ENCODE results near the gene DNAJC16.
"Not testable (repeated sequence)": the region's sequence is repeated elsewhere in the genome, so short reads cannot be mapped to it uniquely, and the experiment has no call there.

DNAJC16 gene

GRCh38 chr1:15583016-15583706 is 56.5 kb downstream of the DNAJC16 start:
- DNase-seq (ENCODE audit: low spot score): no peak

DNA sequence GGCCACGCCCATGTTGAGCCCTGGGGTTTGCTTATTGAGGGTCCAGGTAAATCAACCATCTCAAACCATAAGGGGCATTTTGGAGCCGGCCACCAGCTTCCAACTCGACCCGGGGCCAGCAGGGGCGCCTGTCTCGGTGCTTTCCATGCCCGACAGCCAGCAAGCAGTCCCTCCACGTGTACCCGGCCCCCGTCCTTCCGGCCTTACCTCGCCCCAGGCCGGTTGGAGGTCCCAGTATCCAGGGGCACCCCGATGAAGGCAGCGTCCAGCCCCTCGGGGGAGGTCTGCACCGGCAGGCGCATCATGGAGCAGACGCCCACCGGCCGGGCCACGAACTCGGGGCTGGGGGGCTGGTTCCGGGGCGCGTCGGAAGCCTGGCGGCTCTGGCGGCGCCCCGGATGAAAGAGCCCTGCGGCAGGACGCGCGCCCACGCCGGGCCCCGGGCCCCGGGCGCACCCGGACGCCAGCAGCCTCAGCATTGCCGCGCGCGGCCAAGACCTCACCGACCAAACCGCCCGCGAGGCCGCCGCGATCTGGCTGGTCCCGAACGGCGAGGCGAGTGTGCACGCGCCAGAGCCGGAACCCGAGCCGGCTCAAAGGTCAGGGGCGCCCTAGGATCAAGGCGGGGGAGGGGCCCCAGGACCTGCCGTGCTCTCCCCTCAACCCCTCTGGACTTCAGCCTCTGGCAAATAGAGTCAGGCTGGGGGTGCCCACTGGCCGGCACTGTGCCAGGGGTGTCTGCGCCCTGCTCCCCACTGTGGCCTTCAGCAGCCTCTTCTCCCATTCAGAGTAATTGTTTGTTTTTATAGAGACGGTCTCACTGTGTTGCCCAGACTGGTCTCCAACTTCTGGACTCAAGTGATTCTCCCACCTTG is 58.1 kb downstream of the DNAJC16 start, which contains the start of gene AGMAT:
AGMAT (minus strand) TSS at position 563 of the 875 bp plus-strand sequence; CDS start at position 479, 84 bp downstream.
- peak; percentile 80 for DNase-seq (ENCODE audit: low spot score)

- no peak for DNase-seq (ENCODE audit: low spot score)
Observed at GRCh38 chr1:15592285-15592684, 65.6 kb downstream of the DNAJC16 start.

DNA sequence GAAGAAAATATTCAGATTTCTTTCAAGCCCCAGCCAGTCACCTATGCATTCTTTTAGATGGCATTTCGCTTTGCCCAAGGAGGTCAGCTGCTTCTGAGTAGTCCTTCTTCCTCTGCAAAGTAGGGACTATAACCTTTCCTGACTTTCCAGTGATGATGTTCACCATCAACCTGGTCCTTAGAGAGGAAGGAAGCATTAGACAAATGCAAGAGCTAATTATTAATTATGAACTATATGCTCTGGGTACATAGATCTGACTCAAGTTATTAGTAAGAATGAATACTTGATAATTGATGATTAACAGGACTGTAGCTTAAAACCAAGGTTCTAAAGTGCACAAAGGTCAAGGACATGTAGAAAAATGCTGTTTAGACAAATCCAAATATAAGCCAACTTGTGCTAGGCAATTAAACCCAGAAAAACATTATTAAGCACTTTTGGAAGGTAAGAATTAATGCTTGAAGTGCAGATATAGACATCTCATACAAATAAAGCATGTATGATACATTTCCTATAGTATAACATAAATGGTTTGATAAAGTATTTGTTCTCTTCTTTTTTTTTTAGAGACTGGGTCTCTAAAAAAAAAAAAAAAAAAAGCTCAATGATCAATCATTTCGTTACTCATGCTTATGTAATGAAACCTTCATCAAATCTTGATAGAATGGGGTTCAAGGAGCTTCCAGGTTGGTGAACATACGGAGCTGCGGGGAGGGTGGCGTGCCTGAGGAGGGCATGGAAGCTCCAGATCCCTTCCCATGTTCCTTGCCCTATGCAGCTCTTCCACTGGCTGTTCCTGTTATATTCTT is 69.4 kb downstream of the DNAJC16 start:
- DNase-seq (ENCODE audit: low spot score): no peak

GRCh38 chr1:15598436-15598835 is 71.8 kb downstream of the DNAJC16 start:
- no peak for DNase-seq (ENCODE audit: low spot score)

DNA sequence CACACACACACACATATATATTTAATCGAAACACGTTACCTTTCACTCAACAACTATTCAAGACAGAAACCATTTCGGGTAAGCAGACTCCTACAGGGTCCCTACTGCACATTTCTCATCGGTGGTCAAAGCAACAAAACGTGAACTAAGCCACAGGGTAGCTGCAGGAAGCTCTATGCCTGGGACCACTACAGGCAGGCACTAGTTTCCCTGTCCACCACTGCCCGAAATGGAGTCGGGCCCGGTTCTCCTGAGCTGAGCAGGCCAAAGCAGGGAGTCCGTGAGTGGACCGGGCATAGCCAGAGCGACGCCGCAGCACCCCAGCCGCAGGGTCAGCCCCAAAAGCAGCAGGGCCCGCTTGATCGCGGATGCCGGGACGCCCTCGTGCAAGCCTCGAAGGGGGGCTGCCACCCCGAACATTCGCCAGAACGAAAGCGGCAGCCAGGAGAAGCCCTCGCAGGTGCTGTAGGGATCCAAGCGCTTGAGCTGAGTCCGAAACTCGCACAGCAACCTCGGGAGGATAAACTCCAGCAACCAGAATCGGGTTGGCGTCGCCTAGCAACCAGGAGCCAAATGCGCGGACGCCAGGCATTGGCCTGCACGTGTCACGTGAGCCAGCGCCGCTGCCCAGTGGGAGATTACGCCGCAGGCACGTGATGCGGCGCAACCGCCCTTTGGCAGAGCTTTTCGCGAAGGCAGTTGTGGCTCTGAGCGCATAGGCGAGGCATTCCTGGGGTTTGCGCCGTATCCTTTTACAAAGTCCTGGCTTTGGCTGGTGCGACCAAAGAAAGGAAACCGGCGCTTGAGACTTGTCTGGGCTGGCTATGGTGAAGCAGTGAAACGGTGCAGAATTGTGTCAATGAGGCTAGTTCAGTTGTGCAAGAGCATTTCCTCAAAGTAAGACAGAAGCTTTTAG is 76.7 kb downstream of the DNAJC16 start:
- DNase-seq (ENCODE audit: low spot score): no peak

- not testable (repeated sequence) for DNase-seq (ENCODE audit: low spot score)
Observed at GRCh38 chr1:15603966-15604282, 77.3 kb downstream of the DNAJC16 start.

DNA sequence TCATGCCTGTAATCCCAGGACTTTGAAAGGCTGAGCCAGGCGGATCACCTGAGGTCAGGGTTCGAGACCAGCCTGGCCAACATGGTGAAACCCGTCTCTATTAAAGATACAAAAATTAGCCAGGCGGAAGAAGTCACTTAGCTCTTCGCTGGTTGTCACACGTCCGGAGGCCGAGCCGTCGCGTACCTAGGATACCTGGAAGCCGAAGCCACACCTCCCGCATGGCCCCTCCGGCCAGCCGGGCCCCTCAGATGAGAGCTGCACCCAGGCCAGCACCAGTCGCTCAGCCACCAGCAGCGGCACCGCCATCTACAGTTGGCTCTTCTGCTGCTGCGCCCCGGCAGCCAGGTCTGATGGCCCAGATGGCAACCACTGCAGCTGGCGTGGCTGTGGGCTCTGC is 77.8 kb downstream of the DNAJC16 start:
- not testable (repeated sequence) for DNase-seq (ENCODE audit: low spot score)

GRCh38 chr1:15605398-15606383 is 79.0 kb downstream of the DNAJC16 start:
- no peak for DNase-seq (ENCODE audit: low spot score)

DNA sequence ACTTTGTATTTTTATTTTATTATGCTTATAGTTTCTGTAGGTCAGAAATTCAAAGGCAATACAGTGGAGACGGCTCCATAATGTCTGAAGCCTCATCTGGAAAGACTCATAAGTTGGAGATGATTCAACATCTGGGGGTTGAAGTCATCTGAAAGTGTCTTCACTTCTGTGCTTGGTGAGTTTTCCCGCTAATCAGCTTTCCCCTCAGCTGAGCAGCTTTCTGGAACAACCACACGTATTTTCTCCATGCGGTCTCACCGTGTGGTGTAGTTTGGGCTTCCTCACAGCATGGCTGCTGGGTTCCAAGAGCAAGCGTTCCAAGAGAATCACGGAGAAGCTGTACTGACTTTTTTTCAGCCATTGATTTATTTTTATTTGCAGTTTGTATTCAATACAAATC is 83.0 kb downstream of the DNAJC16 start:
- DNase-seq (ENCODE audit: low spot score): peak; percentile 22

DNA sequence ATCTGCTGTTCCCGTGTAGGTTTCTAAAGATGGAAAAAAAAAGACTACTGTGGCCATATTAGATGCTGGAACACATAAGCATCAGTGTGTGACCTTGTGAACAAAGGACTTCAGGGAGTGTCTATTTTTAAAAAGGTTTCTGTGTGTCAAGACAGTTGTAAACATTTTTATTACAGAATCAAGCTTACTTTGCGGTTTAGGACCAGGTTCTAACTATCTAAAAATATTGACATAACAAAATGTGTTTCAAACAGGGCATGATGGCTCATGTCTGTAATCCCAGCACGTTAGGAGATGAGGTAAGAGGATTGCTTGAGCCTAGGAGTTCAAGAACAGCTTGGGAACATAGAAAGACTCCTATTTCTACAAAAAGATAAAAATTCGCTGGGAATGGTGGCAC is 83.5 kb downstream of the DNAJC16 start:
- no peak for DNase-seq (ENCODE audit: low spot score)

- DNase-seq (ENCODE audit: low spot score): peak; percentile 50
Observed at GRCh38 chr1:15616373-15617172, 89.9 kb downstream of the DNAJC16 start.

- DNase-seq (ENCODE audit: low spot score): peak; percentile 96
Observed at GRCh38 chr1:15617173-15618076, 90.8 kb downstream of the DNAJC16 start, which contains the start of gene DDI2. DDI2 (plus strand) TSS chr1:15617458; CDS start chr1:15617671, 213 bp downstream.

- DNase-seq (ENCODE audit: low spot score): peak; percentile 41
Observed at GRCh38 chr1:15618077-15618654, 91.5 kb downstream of the DNAJC16 start.

GRCh38 chr1:15618655-15619525 is 92.2 kb downstream of the DNAJC16 start:
- DNase-seq (ENCODE audit: low spot score): peak; percentile 39

DNA sequence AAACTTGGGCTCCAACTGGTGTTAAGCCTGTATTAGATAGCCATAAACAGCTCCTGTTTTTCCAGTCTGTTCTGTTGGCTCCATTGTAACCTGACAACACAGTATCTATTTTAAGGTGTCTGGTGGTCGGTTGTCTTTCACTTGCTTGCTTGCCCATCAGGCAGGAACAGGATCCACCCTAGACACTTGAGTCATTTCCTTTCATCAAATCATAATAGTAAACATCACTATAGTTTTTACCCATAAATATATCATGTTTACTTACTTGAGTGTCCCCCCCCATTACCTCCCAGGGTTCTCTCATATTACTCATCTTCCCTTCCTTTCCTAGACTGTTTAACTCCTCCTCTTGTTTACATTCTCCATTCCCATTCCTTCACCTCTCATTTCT is 93.5 kb downstream of the DNAJC16 start:
- peak; percentile 64 for DNase-seq (ENCODE audit: low spot score)
